ENCODE data around the gene HORMAD2. TPM values are rescaled to one million over a fixed set of nuclear protein-coding genes. Genes with fewer than 3 reads are reported as not detected.

HORMAD2 gene
- not detected in 5 replicates for total RNA-seq (2022; extraction: Qiagen RNA extraction)

GRCh38 chr22:30079952-30080533, at the start of gene HORMAD2:
TSS of gene HORMAD2 (plus strand) at chr22:30080464. CDS start at chr22:30093953, 13,489 bp downstream.

Other genes with a start within 250 kb of the HORMAD2 start
- 22.6 to 30.0 TPM (median 28.3 TPM) in 5 replicates for gene ASCC2, start 242.2 kb upstream of the HORMAD2 start, total RNA-seq (2022; extraction: Qiagen RNA extraction)
- gene MTMR3, start 197.3 kb upstream of the HORMAD2 start, total RNA-seq (2022; extraction: Qiagen RNA extraction), result 6.9 to 11.2 TPM (median 8.6 TPM) in 5 replicates
- 25.0 to 39.1 TPM (median 37.2 TPM) in 5 replicates for gene LIF, start 166.3 kb downstream of the HORMAD2 start, total RNA-seq (2022; extraction: Qiagen RNA extraction)
- 0.05 TPM in 1 of 5 replicates, not detected in the others for gene OSM, start 186.4 kb downstream of the HORMAD2 start, total RNA-seq (2022; extraction: Qiagen RNA extraction)
- gene CASTOR1, start 209.0 kb downstream of the HORMAD2 start, total RNA-seq (2022; extraction: Qiagen RNA extraction), result 3.7 to 7.2 TPM (median 5.5 TPM) in 5 replicates
- 8.6 to 11.9 TPM (median 11.1 TPM) in 5 replicates for gene TBC1D10A, start 246.5 kb downstream of the HORMAD2 start, total RNA-seq (2022; extraction: Qiagen RNA extraction)